Fibroblast of lung (primary cell): ENCODE results near the gene SDK2. TPM values are rescaled to one million over a fixed set of nuclear protein-coding genes. Genes with fewer than 3 reads are reported as not detected.

Experiments
- DNase-seq, 2 donors: peaks; one replicate each; pipeline versions ENCODE4 v3.0.0 to v3.0.0-alpha.2; 2010; ENCODE audit warnings: low read depth in 2 of 2
- H2AFZ ChIP-seq: 2 replicates; pipeline ENCODE4 v1.5.1; 2012; ENCODE audit warnings: low read length, control low read depth, inconsistent platforms
- H3K27ac ChIP-seq: 2 replicates; pipeline ENCODE4 v1.5.1; 2011; ENCODE audit warnings: low read length, control low read depth; ENCODE audit not compliant: insufficient read depth
- H3K27me3 ChIP-seq: 2 replicates; pipeline ENCODE4 v1.5.1; 2011; ENCODE audit warnings: mild to moderate bottlenecking, low read length; ENCODE audit not compliant: control insufficient read depth, insufficient read depth
- H3K36me3 ChIP-seq: 2 replicates; pipeline ENCODE4 v1.5.1; 2011; ENCODE audit warnings: low read length; ENCODE audit not compliant: control insufficient read depth, insufficient read depth
- H3K4me1 ChIP-seq: 2 replicates; pipeline ENCODE4 v1.5.1; 2011; ENCODE audit warnings: low read length; ENCODE audit not compliant: control insufficient read depth, insufficient read depth; ENCODE audit errors: extremely low read depth
- H3K4me2 ChIP-seq: 2 replicates; pipeline ENCODE4 v1.5.1; 2011; ENCODE audit warnings: low read length, control low read depth; ENCODE audit not compliant: insufficient read depth; ENCODE audit errors: extremely low read depth
- H3K4me3 ChIP-seq, 4 experiments: fragments of 200-600 bp in 1 of 4; sonication (generic) in 1 of 4; replicated peaks in 1 of 4; 2 replicates each; pipeline ENCODE4 v1.5.1; 2011 to 2016; ENCODE audit warnings: low read length in 4 of 4, low read depth in 3 of 4, mild to moderate bottlenecking in 3 of 4, control low read depth in 2 of 4, inconsistent platforms in 1 of 4, mixed read lengths in 1 of 4; ENCODE audit not compliant: insufficient read depth in 1 of 4; ENCODE audit errors: control extremely low read depth in 1 of 4
- H3K79me2 ChIP-seq: 2 replicates; pipeline ENCODE4 v1.5.1; 2012; ENCODE audit warnings: mild to moderate bottlenecking, low read length, inconsistent platforms; ENCODE audit not compliant: control insufficient read depth, insufficient read depth
- H3K9ac ChIP-seq: 2 replicates; pipeline ENCODE4 v1.5.1; 2011; ENCODE audit warnings: mild to moderate bottlenecking, low read length, control low read depth; ENCODE audit not compliant: insufficient read depth
- H3K9me3 ChIP-seq: 2 replicates; pipeline ENCODE4 v1.5.1; 2012; ENCODE audit warnings: low read depth, low read length; ENCODE audit not compliant: control insufficient read depth, insufficient read depth
- H4K20me1 ChIP-seq: 2 replicates; pipeline ENCODE4 v1.5.1; 2011; ENCODE audit warnings: low read length; ENCODE audit not compliant: control insufficient read depth, insufficient read depth; ENCODE audit errors: extremely low read depth
- EZH2 ChIP-seq: IDR thresholded peaks from 2 replicates; pipeline ENCODE4 v1.5.1; 2012; ENCODE audit warnings: low read length, control low read depth, mild to moderate bottlenecking; ENCODE audit errors: missing control alignments
- polyA plus RNA-seq, 2 donors: library from polyadenylated mRNA; depleted of rRNA in 1 of 2; stranded (reverse) in 1 of 2; unstranded in 1 of 2; fragments of >200 nt; gene quantifications; 2 replicates each; pipeline ENCODE4 v1.2.1, GENCODE V29; 2011 to 2012; ENCODE audit warnings: missing spikeins in 1 of 2
- total RNA-seq: library from RNA; depleted of rRNA; stranded (reverse); fragments of >200 nt; gene quantifications from 2 replicates; pipeline ENCODE4 v1.2.1, GENCODE V29; 2014
- TF ChIP-seq, protein P1 (sequence below), 2 donors: IDR thresholded peaks in 1 of 2; conservative IDR thresholded peaks in 1 of 2; 1 replicate in 1 of 2; 2 replicates in 1 of 2; pipeline ENCODE4 v1.5.1; 2011 to 2012; ENCODE audit warnings: low read length in 2 of 2, control low read depth in 1 of 2, inconsistent platforms in 1 of 2, low read depth in 1 of 2, mild to moderate bottlenecking in 1 of 2

SDK2 gene
- total and polyA plus RNA-seq, 2 donors (not counting 1 experiment from before 2014, with no cell fraction given) = under 0.01 to 0.01 TPM

DNA sequence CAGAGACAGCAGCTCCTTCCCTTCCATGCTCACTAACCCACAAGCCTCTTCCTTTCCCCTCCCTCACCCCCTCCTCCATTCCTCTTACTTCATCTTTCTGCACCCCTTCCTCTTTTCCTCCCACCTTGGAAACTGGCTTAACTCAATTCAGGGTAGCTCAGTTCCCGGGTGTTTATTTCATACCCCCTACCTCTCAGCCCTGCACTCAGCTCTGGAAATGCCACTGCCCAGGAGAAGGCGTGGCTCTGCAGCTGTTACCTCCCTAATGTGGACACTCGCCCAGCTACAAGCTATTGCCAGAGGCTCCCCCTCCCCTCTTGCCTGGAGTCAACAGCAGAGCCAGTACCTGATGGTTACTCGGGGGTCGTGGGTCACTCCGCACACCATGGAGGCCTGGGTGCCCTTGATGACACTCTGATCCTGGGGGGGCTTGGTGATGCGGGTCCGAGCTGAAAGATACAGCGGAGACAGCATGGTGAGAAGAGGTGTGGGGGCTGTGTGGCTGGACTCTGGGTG is 214.0 kb downstream of the SDK2 start:
- H3K27me3 ChIP-seq = no peaks in the 10 kb centered on the region
- DNase-seq = no peak
- H3K4me3 ChIP-seq = no peak overlapping the region
- H3K79me2 ChIP-seq = no peaks in the 10 kb centered on the region
- no peaks in the 10 kb centered on the region for H3K9me3 ChIP-seq
- no peak overlapping the region for H3K9ac ChIP-seq
- no peaks in the 10 kb centered on the region for H3K36me3 ChIP-seq
- H4K20me1 ChIP-seq = no peaks in the 10 kb centered on the region
- no peak overlapping the region for H2AFZ ChIP-seq
- H3K27ac ChIP-seq = no peak overlapping the region
- no peak overlapping the region for H3K4me2 ChIP-seq
- H3K4me1 ChIP-seq = no peaks in the 10 kb centered on the region
- TF ChIP-seq EZH2 = no peak
- TF ChIP-seq, protein P1, sequence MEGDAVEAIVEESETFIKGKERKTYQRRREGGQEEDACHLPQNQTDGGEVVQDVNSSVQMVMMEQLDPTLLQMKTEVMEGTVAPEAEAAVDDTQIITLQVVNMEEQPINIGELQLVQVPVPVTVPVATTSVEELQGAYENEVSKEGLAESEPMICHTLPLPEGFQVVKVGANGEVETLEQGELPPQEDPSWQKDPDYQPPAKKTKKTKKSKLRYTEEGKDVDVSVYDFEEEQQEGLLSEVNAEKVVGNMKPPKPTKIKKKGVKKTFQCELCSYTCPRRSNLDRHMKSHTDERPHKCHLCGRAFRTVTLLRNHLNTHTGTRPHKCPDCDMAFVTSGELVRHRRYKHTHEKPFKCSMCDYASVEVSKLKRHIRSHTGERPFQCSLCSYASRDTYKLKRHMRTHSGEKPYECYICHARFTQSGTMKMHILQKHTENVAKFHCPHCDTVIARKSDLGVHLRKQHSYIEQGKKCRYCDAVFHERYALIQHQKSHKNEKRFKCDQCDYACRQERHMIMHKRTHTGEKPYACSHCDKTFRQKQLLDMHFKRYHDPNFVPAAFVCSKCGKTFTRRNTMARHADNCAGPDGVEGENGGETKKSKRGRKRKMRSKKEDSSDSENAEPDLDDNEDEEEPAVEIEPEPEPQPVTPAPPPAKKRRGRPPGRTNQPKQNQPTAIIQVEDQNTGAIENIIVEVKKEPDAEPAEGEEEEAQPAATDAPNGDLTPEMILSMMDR (conservative IDR thresholded peaks at IDR 0.05 in 1 of 2, IDR thresholded peaks at IDR 0.05 in 1 of 2; ENCODE audit: low read depth in 1 of 2, low read length in 2 of 2) = no peak

GRCh38 chr17:73429440-73430164 is 214.6 kb downstream of the SDK2 start:
- Histone ChIP-seq H4K20me1 (no peaks in the 10 kb centered on the region), H3K4me2 (no peak overlapping the region), H3K36me3 (no peaks in the 10 kb centered on the region), H3K27ac (no peak overlapping the region), H3K27me3 (no peaks in the 10 kb centered on the region), H3K9me3 (no peaks in the 10 kb centered on the region), H2AFZ (no peak overlapping the region), H3K79me2 (no peaks in the 10 kb centered on the region), H3K4me3 (no peak overlapping the region), H3K9ac (no peak overlapping the region), H3K4me1 (no peaks in the 10 kb centered on the region)
- TF ChIP-seq, protein P1 (conservative IDR thresholded peaks at IDR 0.05 in 1 of 2, IDR thresholded peaks at IDR 0.05 in 1 of 2; ENCODE audit: low read depth in 1 of 2, low read length in 2 of 2) = peak; percentile 94 to 96
- no peak for TF ChIP-seq EZH2
- peak; percentile 48 to 70 for DNase-seq

DNA sequence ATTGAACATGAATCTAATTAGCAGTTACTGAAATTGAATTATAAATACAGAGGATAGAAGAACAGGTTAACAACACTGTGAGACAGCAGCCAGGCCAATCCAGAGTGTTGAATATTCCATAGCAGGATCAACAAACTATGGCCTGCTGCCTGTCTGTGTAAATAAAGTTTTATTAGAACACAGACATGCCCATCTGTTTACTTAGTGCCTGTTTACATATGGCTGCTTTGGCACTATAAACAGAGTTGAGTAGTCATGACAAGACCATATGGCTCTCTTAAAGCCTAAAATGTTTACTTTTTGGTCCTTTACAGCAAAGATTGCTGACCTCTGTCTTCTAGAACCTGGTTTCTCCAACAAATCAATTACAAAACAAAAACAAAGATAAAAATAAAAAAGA is 217.0 kb downstream of the SDK2 start:
- Histone ChIP-seq H3K27me3 (no peaks in the 10 kb centered on the region), H3K4me2 (no peak overlapping the region), H3K4me3 (no peak overlapping the region), H3K9me3 (no peaks in the 10 kb centered on the region), H3K9ac (no peak overlapping the region), H3K79me2 (no peaks in the 10 kb centered on the region), H3K36me3 (no peaks in the 10 kb centered on the region), H3K27ac (no peak overlapping the region), H2AFZ (no peak overlapping the region), H4K20me1 (no peaks in the 10 kb centered on the region), H3K4me1 (no peaks in the 10 kb centered on the region)
- no peak for DNase-seq
- TF ChIP-seq, protein P1 (conservative IDR thresholded peaks at IDR 0.05 in 1 of 2, IDR thresholded peaks at IDR 0.05 in 1 of 2; ENCODE audit: low read depth in 1 of 2, low read length in 2 of 2) = no peak
- no peak for TF ChIP-seq EZH2
